ENCODE measurements around the gene IER5. TPM values are rescaled to one million over a fixed set of nuclear protein-coding genes. Genes with fewer than 3 reads are reported as not detected.

Gene IER5
- total RNA-seq, 1 donor from 2014 or later: 18.0 TPM

DNA sequence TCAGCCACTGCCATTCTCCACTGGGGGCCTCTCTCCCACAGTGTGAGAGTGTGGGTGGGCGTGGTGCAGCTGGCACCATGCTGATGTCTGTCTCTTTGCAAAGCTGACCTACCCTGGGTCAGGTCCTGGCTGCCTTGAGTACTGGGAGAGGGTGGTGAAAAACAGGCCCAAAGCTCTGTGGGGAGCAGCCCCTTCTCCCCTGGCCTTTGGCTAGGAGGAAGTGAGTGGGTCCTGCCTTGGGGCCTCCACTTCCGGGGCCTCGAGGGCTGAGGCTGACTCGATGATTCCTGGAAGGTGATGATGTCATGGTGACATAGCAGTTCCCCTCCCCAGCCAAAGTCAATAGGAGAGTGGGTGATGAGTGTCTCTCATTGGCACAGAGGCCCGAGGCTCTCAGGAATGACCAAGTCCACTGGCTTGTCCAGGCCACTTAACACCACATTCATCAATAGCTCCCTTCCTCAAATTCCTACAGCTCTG is 53.0 kb downstream of the IER5 start:
- Mint-ChIP-seq H3K4me1 (ENCODE audit: unreplicated experiment) (peaks cover 52% of the 10 kb centered on the region), H3K4me3 (ENCODE audit: unreplicated experiment) (no peak overlapping the region), H3K36me3 (ENCODE audit: low read depth, unreplicated experiment) (peaks cover 8% of the 10 kb centered on the region), H3K27ac (ENCODE audit: unreplicated experiment) (no peak overlapping the region), H3K9me3 (ENCODE audit: unreplicated experiment) (no peaks in the 10 kb centered on the region), H3K27me3 (ENCODE audit: unreplicated experiment) (peaks cover 12% of the 10 kb centered on the region)
- DNase-seq (ENCODE audit: low spot score): no peak
- TF ChIP-seq, protein P1, sequence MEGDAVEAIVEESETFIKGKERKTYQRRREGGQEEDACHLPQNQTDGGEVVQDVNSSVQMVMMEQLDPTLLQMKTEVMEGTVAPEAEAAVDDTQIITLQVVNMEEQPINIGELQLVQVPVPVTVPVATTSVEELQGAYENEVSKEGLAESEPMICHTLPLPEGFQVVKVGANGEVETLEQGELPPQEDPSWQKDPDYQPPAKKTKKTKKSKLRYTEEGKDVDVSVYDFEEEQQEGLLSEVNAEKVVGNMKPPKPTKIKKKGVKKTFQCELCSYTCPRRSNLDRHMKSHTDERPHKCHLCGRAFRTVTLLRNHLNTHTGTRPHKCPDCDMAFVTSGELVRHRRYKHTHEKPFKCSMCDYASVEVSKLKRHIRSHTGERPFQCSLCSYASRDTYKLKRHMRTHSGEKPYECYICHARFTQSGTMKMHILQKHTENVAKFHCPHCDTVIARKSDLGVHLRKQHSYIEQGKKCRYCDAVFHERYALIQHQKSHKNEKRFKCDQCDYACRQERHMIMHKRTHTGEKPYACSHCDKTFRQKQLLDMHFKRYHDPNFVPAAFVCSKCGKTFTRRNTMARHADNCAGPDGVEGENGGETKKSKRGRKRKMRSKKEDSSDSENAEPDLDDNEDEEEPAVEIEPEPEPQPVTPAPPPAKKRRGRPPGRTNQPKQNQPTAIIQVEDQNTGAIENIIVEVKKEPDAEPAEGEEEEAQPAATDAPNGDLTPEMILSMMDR (IDR thresholded peaks at IDR 0.05; ENCODE audit: unreplicated experiment): no peak

Other genes starting within 250 kb of the IER5 start
- 2.6 TPM for gene KIAA1614, start 175.8 kb upstream of the IER5 start, total RNA-seq (ENCODE audit: unreplicated experiment)
- 60.2 TPM for gene STX6, start 65.8 kb upstream of the IER5 start, total RNA-seq (ENCODE audit: unreplicated experiment)
- 0.67 TPM for gene MR1, start 54.7 kb upstream of the IER5 start, total RNA-seq (ENCODE audit: unreplicated experiment)